NB4 (cell line): ENCODE data around the gene AIP.

Experiments used
- CTCF ChIP-seq: IDR thresholded peaks from one replicate; pipeline ENCODE4 v1.5.1; 2012; ENCODE audit warnings: low read depth, low read length
- POLR2A ChIP-seq: IDR thresholded peaks from 2 replicates; pipeline ENCODE4 v1.6.1; 2011; ENCODE audit warnings: mild to moderate bottlenecking; ENCODE audit not compliant: insufficient read length; ENCODE audit errors: extremely low read depth

- no peak for TF ChIP-seq CTCF
- TF ChIP-seq POLR2A: no peak
These were observed 15.7 kb upstream of the AIP start for GRCh38 chr11:67466962-67467771.
